Kidney capillary endothelial cell (primary cell): Measurements from ENCODE around the gene NSRP1.
"Not testable (repeated sequence)": the region's sequence is repeated elsewhere in the genome, so short reads cannot be mapped to it uniquely, and the experiment has no call there.

Experiments used
- DNase-seq: peaks from one replicate; pipeline ENCODE4 v3.0.0-alpha.2; 2018; ENCODE audit warnings: low spot score

The NSRP1 gene

GRCh38 chr17:30118635-30119034, 2.0 kb downstream of the NSRP1 start:
- DNase-seq, result not testable (repeated sequence)

GRCh38 chr17:30124273-30124796, 7.7 kb downstream of the NSRP1 start:
- no peak for DNase-seq

- DNase-seq, result no peak
Measured at GRCh38 chr17:30130121-30130520, 13.5 kb downstream of the NSRP1 start.

- no peak for DNase-seq
Measured at GRCh38 chr17:30132615-30133014, 16.0 kb downstream of the NSRP1 start.

- no peak for DNase-seq
Measured at GRCh38 chr17:30133197-30133596, 16.6 kb downstream of the NSRP1 start.

- DNase-seq, result no peak
Measured at GRCh38 chr17:30134551-30134950, 17.9 kb downstream of the NSRP1 start.

GRCh38 chr17:30137158-30137557, 20.5 kb downstream of the NSRP1 start:
- DNase-seq, result no peak

GRCh38 chr17:30147860-30148259, 31.2 kb downstream of the NSRP1 start:
- DNase-seq, result not testable (repeated sequence)

- DNase-seq, result no peak
Measured at GRCh38 chr17:30148376-30148775, 31.8 kb downstream of the NSRP1 start.

GRCh38 chr17:30151471-30151870, 34.9 kb downstream of the NSRP1 start:
- no peak for DNase-seq

GRCh38 chr17:30153463-30153862, 36.8 kb downstream of the NSRP1 start:
- no peak for DNase-seq

GRCh38 chr17:30155389-30155788, 38.8 kb downstream of the NSRP1 start:
- no peak for DNase-seq

GRCh38 chr17:30158896-30159625, 42.4 kb downstream of the NSRP1 start:
- DNase-seq, result no peak

GRCh38 chr17:30160419-30161172, 44.0 kb downstream of the NSRP1 start:
- DNase-seq, result no peak

GRCh38 chr17:30161601-30162000, 45.0 kb downstream of the NSRP1 start:
- no peak for DNase-seq

GRCh38 chr17:30164531-30164930, 47.9 kb downstream of the NSRP1 start:
- DNase-seq, result no peak

- DNase-seq, result no peak
Measured at GRCh38 chr17:30165147-30165546, 48.5 kb downstream of the NSRP1 start.

- DNase-seq, result no peak
Measured at GRCh38 chr17:30165960-30166359, 49.3 kb downstream of the NSRP1 start.

GRCh38 chr17:30170415-30170987, 53.9 kb downstream of the NSRP1 start:
- DNase-seq, result no peak

- DNase-seq, result no peak
Measured at GRCh38 chr17:30172560-30172959, 55.9 kb downstream of the NSRP1 start.

GRCh38 chr17:30173649-30174048, 57.0 kb downstream of the NSRP1 start:
- no peak for DNase-seq

- no peak for DNase-seq
Measured at GRCh38 chr17:30174556-30174955, 57.9 kb downstream of the NSRP1 start.

GRCh38 chr17:30176855-30177254, 60.2 kb downstream of the NSRP1 start:
- no peak for DNase-seq
